Measurements from ENCODE around the gene TREX2.
A peak's percentile ranks its signal among the peaks of the same experiment; 100 is the strongest.

Gene TREX2

DNA sequence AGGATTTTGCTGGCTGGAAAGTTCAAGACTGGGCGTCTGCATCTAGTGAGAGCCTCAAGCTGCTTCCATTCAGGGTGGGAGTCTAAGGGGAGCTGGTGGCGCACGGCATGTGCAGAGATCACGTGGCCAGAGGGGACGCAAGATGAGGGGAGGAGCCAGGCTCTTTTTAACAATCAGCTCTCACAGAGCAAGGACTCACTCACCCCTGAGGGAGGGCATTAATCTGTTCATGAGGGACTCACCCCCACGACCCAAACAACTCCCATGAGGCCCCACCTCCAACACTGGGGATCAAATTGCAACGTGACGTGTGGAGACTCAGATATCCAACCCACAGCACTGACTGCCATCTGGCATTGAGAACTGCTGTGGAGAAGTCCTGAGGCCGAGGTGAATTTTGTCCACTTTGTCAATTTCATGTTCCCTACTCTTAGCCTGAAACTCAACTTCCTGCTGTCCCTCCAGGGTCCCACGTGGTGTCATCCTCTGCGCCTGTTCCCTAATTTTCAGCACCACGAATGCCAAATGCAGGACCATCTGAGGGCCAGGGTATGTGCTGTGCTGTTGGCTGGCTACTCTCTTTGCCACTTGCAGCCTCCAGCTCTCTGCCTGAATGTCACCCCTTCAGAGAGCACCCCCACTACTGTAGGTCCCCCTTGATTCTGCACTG lies 28.9 kb downstream of the TREX2 start:
- DNase-seq (ENCODE audit: low read depth) = no peak
- TF ChIP-seq, protein P1, sequence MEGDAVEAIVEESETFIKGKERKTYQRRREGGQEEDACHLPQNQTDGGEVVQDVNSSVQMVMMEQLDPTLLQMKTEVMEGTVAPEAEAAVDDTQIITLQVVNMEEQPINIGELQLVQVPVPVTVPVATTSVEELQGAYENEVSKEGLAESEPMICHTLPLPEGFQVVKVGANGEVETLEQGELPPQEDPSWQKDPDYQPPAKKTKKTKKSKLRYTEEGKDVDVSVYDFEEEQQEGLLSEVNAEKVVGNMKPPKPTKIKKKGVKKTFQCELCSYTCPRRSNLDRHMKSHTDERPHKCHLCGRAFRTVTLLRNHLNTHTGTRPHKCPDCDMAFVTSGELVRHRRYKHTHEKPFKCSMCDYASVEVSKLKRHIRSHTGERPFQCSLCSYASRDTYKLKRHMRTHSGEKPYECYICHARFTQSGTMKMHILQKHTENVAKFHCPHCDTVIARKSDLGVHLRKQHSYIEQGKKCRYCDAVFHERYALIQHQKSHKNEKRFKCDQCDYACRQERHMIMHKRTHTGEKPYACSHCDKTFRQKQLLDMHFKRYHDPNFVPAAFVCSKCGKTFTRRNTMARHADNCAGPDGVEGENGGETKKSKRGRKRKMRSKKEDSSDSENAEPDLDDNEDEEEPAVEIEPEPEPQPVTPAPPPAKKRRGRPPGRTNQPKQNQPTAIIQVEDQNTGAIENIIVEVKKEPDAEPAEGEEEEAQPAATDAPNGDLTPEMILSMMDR (IDR thresholded peaks at IDR 0.05; ENCODE audit: low read length, missing control alignments) = no peak
- H3K4me3 ChIP-seq (replicated peaks; ENCODE audit: low read depth, low read length) = no peak overlapping the region

DNA sequence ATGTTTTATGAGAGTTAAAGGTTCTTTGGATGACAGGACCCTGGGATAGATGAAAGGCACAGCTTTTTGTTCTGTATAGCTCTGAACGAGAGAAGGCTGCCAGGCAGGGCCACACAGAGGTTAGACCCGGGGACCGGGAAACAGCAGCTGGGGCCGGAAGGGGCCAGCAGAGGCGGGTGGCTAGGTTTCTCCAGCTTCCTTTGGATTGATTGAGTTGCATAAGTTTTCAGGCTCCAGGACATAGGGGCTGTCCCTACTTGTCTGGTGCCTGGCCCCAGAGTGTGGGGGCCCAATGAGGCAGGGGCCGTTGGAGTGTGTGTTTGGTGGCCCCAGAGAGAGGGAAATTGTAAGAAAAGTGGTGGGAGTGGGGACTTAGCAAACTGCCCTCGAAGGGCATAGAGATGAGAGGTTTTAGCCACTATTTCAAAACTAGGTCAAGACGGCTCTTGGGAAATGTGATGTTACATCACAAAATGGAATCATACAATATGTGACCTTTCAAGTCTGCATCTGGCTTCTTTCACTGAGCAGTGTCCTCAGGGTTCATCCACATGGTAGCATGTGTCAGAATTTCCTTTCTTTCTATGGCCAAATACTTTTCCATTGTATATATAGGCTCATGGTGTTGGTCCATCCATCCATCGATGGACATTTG lies 30.9 kb downstream of the TREX2 start:
- DNase-seq (ENCODE audit: low read depth) = peak; percentile 18
- no peak overlapping the region for H3K4me3 ChIP-seq (replicated peaks; ENCODE audit: low read depth, low read length)
- TF ChIP-seq, protein P1 (IDR thresholded peaks at IDR 0.05; ENCODE audit: low read length, missing control alignments) = no peak

DNA sequence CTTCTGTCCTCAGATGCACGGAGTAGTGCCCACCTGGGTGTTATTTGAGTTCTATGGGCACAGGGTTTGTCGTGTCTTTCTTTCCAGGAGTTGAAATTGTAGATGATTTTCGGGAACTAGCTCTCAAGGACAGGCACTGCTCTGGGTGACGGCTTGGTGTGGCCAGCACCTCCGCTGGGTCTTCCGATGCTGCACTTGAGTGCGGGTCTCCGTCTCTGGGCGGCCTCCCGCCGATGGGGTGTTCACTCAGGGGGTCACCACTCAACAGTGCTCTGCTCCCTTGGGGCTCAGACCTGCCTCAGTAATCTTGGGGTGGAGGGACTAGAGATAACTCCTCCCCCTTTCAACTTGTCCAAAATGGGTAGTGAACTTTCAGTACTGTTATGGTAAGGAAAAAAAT lies 32.1 kb downstream of the TREX2 start:
- TF ChIP-seq, protein P1 (IDR thresholded peaks at IDR 0.05; ENCODE audit: low read length, missing control alignments) = no peak
- no peak overlapping the region for H3K4me3 ChIP-seq (replicated peaks; ENCODE audit: low read depth, low read length)
- no peak for DNase-seq (ENCODE audit: low read depth)

DNA sequence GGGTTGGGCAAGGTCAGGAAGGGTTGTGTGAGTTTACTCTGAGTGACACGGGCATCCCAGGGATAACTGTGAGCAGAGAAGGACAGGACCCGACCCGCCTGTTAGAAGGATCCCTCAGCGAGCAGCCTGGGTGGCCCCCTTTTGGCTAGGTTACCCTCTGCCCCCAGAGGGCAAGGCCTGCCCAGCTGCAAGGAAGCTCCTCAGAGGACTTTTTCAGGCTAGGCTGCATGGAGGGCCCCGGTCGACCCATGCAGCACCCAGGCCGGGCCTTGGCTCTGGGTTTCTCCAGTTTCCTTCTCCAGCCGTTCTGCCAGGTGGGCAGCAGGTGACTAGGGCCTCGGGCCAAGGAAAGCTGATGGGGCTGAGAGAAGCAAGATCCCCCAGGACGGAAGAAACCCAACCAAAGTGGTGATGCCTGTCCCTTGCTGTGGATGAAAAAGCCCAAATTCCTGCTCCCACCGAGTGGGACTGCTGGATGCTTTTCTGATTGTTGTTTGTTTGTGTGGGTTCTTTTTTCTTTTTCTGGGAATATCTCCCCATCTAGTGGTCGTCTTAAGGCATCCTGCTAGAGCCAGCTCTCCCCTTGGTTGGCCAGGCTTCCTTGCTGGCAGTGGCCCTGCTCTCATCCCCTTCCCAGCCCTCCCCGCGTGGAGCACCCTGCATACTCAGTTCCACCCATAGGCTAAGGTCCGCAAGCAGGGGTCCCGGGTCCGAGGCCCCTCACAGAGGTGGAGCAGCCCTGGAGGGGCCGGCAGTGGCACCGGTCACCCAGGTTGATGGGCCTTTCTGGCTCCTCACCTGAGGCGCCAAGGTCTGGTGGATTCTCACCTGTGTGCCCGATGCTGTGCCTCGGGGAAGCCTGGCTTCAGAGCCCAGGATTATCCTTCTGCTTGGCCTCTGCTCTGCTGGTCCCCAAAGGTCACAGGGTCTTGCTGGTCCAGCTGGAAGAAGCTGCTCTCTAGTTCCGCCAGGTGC lies 32.8 kb downstream of the TREX2 start:
- TF ChIP-seq, protein P1 (IDR thresholded peaks at IDR 0.05; ENCODE audit: low read length, missing control alignments) = no peak
- H3K4me3 ChIP-seq (replicated peaks; ENCODE audit: low read depth, low read length) = no peak overlapping the region

DNA sequence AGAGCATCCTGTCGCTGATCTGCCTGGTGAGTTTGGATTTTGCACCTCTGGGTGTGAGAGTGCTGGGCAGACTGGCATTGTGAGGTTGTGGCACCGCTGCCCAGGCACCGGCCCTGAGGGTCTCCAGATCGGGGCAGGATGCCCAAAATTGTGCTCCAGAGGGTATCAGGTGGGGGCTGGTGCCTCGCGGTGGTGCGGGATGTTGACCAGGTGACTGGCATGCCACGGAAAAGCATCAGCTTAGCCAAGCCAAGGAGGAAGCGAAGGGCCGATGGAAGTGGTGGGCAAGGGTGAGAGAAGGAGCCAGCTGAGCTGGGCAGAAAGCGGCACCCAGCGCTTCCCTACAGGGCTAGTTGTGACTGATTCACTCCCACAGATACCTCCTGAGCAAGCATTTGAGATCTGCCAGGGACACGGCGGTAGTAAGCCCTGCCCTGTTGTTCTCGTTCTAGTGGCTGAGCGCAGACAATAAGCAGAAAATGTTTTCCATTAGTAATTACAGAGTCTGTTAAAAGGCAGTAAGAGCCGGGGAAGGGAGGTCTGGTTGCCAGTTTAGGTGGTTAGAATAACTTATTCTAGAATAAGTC lies 33.8 kb downstream of the TREX2 start:
- DNase-seq (ENCODE audit: low read depth) = no peak

More for the DNA sequence above, 32.8 kb downstream of the TREX2 start:
- DNase-seq (ENCODE audit: low read depth) = no peak

More for the DNA sequence above, 33.8 kb downstream of the TREX2 start:
- H3K4me3 ChIP-seq (replicated peaks; ENCODE audit: low read depth, low read length) = peak overlapping the region; percentile 44
- TF ChIP-seq, protein P1 (IDR thresholded peaks at IDR 0.05; ENCODE audit: low read length, missing control alignments) = no peak

Data from fibroblast of pulmonary artery (primary cell).